SK-N-SH (cell line): ENCODE data around the gene LRP1. TPM values are rescaled to one million over a fixed set of nuclear protein-coding genes. Genes with fewer than 3 reads are reported as not detected.
A peak's percentile ranks its signal among the peaks of the same experiment; 100 is the strongest.

Experiments
- CTCF ChIA-PET: fragments of 300-600, 350-600 bp; formaldehyde crosslinking; extraction: SDS; loops from one replicate; lab custom pipeline; 2021; lab: Yijun Ruan, JAX
- POLR2A ChIA-PET: fragments of 350-600 bp; sonication (Branson Sonifier 250); formaldehyde crosslinking; extraction: SDS; loops from one replicate; lab custom pipeline; 2020; ENCODE audit warnings: antibody characterized with exemption, inconsistent platforms; lab: Yijun Ruan, JAX
- DNase-seq: peaks from one replicate; pipeline ENCODE4 v3.0.0; 2012
- H2AFZ ChIP-seq: fragments of 200-600 bp; sonication (generic); 2 replicates; pipeline ENCODE4 v1.8.1; 2016; ENCODE audit warnings: antibody characterized with exemption, mild to moderate bottlenecking, low read depth
- H3F3A ChIP-seq: fragments of 200-600 bp; sonication (generic); replicated peaks from 2 replicates; pipeline ENCODE3; 2016; ENCODE audit warnings: antibody characterized with exemption, mild to moderate bottlenecking; ENCODE audit not compliant: insufficient read depth
- H3K27ac ChIP-seq, 2 experiments: fragments of 200-500 bp in 1 of 2; fragments of 200-600 bp in 1 of 2; sonication (Bioruptor generic) in 1 of 2; sonication (generic), shearing (Covaris generic) in 1 of 2; 2 replicates each; pipeline versions ENCODE4 v1.5.1 to v1.6.1; 2014 to 2016; ENCODE audit warnings: low read depth in 2 of 2, inconsistent platforms in 1 of 2, low read length in 1 of 2, mild to moderate bottlenecking in 1 of 2, mixed read lengths in 1 of 2
- H3K27me3 ChIP-seq: fragments of 200-600 bp; sonication (generic), shearing (Covaris generic); 2 replicates; pipeline ENCODE4 v1.6.1; 2016; ENCODE audit warnings: mixed run types; ENCODE audit not compliant: insufficient read depth
- H3K36me3 ChIP-seq, 2 experiments: fragments of 200-500 bp in 1 of 2; fragments of 200-600 bp in 1 of 2; sonication (Bioruptor generic) in 1 of 2; sonication (generic) in 1 of 2; replicated peaks in 1 of 2; 2 replicates each; pipeline versions ENCODE3 to v1.5.1; 2014 to 2016; ENCODE audit warnings: low read length in 1 of 2, mild to moderate bottlenecking in 1 of 2; ENCODE audit not compliant: insufficient read depth in 2 of 2, control insufficient read depth in 1 of 2
- H3K4me1 ChIP-seq, 2 experiments: fragments of 200-500 bp in 1 of 2; fragments of 200-600 bp in 1 of 2; sonication (Bioruptor generic) in 1 of 2; sonication (generic), shearing (Covaris generic) in 1 of 2; 2 replicates each; pipeline versions ENCODE4 v1.5.1 to v1.6.1; 2014 to 2016; ENCODE audit warnings: low read depth in 1 of 2, low read length in 1 of 2, mixed run types in 1 of 2; ENCODE audit not compliant: insufficient read depth in 2 of 2, control insufficient read depth in 1 of 2
- H3K4me2 ChIP-seq: fragments of 200-600 bp; sonication (generic), shearing (Covaris generic); 2 replicates; pipeline ENCODE4 v1.6.1; 2017; ENCODE audit warnings: mixed run types
- H3K4me3 ChIP-seq, 2 experiments: fragments of 200-500 bp in 1 of 2; fragments of 200-600 bp in 1 of 2; sonication (Bioruptor generic) in 1 of 2; sonication (generic), shearing (Covaris generic) in 1 of 2; 2 replicates each; pipeline versions ENCODE4 v1.5.1 to v1.8.1; 2014 to 2016; ENCODE audit warnings: low read depth in 2 of 2, inconsistent platforms in 1 of 2, low read length in 1 of 2, mild to moderate bottlenecking in 1 of 2, mixed read lengths in 1 of 2, moderate library complexity in 1 of 2
- H3K79me2 ChIP-seq: fragments of 200-600 bp; sonication (generic); 2 replicates; pipeline ENCODE4 v1.8.1; 2017; ENCODE audit warnings: mild to moderate bottlenecking; ENCODE audit not compliant: insufficient read depth
- H3K9ac ChIP-seq: fragments of 200-600 bp; sonication (generic); 2 replicates; pipeline ENCODE4 v1.6.1; 2017; ENCODE audit warnings: mixed run types
- H3K9me2 ChIP-seq: fragments of 200-600 bp; sonication (generic); 2 replicates; pipeline ENCODE4 v1.6.1; 2017; ENCODE audit warnings: mixed run types
- H3K9me3 ChIP-seq: fragments of 200-600 bp; sonication (generic); 2 replicates; pipeline ENCODE4 v1.6.1; 2017; ENCODE audit warnings: mixed run types, mild to moderate bottlenecking, moderate library complexity
- H4K20me1 ChIP-seq: fragments of 200-600 bp; sonication (generic); 2 replicates; pipeline ENCODE4 v1.6.1; 2017; ENCODE audit warnings: mild to moderate bottlenecking, mixed run types; ENCODE audit not compliant: insufficient read depth
- CHD2 ChIP-seq: fragments of 150-350 bp; IDR thresholded peaks from 2 replicates; pipeline ENCODE4 v1.6.1; 2018; ENCODE audit warnings: low read length; ENCODE audit not compliant: partially characterized antibody
- CTCF ChIP-seq: fragments of 200-600 bp; sonication (generic); IDR thresholded peaks from 2 replicates; pipeline ENCODE4 v1.6.1; 2017; ENCODE audit warnings: antibody characterized with exemption, mild to moderate bottlenecking, moderate library complexity
- ELF1 ChIP-seq: IDR thresholded peaks from 2 replicates; pipeline ENCODE4 v1.4.0; 2012
- FOSL2 ChIP-seq: IDR thresholded peaks from 2 replicates; pipeline ENCODE4 v1.4.0; 2012; ENCODE audit warnings: low read depth, mild to moderate bottlenecking, moderate library complexity, borderline replicate concordance
- FOXJ3 ChIP-seq: sonication (generic); formaldehyde crosslinking; IDR thresholded peaks from 2 replicates; pipeline ENCODE4 v1.5.1; 2020; ENCODE audit warnings: mild to moderate bottlenecking, missing genetic modification reagents
- FOXM1 ChIP-seq: IDR thresholded peaks from 2 replicates; pipeline ENCODE4 v1.4.0; 2012; ENCODE audit warnings: low read depth, mild to moderate bottlenecking
- GATA2 ChIP-seq: sonication (generic); formaldehyde crosslinking; IDR thresholded peaks from 2 replicates; pipeline ENCODE4 v1.5.0; 2020; ENCODE audit warnings: mild to moderate bottlenecking, missing genetic modification reagents
- JUND ChIP-seq: IDR thresholded peaks from 2 replicates; pipeline ENCODE4 v1.4.0; 2012
- MAX ChIP-seq: IDR thresholded peaks from 2 replicates; pipeline ENCODE4 v1.4.0; 2012; ENCODE audit warnings: low read depth
- MEF2A ChIP-seq: IDR thresholded peaks from 2 replicates; pipeline ENCODE4 v1.4.0; 2012; ENCODE audit warnings: low read depth, borderline replicate concordance
- MXI1 ChIP-seq: IDR thresholded peaks from 2 replicates; pipeline ENCODE4 v1.6.1; 2012; ENCODE audit warnings: mild to moderate bottlenecking, low read depth, low read length, improper control_type of control experiment
- NFIC ChIP-seq: IDR thresholded peaks from 2 replicates; pipeline ENCODE4 v1.4.0; 2012; ENCODE audit warnings: borderline replicate concordance
- POLR2AphosphoS5 ChIP-seq: IDR thresholded peaks from 2 replicates; pipeline ENCODE4 v1.6.1; 2012; ENCODE audit warnings: low read depth, low read length
- RAD21 ChIP-seq: IDR thresholded peaks from 2 replicates; pipeline ENCODE4 v1.6.1; 2012; ENCODE audit warnings: mild to moderate bottlenecking, low read length
- REST ChIP-seq: IDR thresholded peaks from 2 replicates; pipeline ENCODE4 v1.6.1; 2012; ENCODE audit warnings: mild to moderate bottlenecking, low read depth, low read length, moderate library complexity
- SIN3A ChIP-seq: IDR thresholded peaks from 2 replicates; pipeline ENCODE4 v1.6.1; 2012; ENCODE audit warnings: low read depth, mild to moderate bottlenecking, low read length, moderate library complexity, borderline replicate concordance
- TCF12 ChIP-seq: IDR thresholded peaks from 2 replicates; pipeline ENCODE4 v1.4.0; 2012
- USF2 ChIP-seq: fragments of 150-350 bp; IDR thresholded peaks from 2 replicates; pipeline ENCODE4 v1.6.1; 2017; ENCODE audit warnings: antibody characterized with exemption, low read length, low read depth, borderline replicate concordance
- ZBTB33 ChIP-seq: IDR thresholded peaks from 2 replicates; pipeline ENCODE4 v1.4.0; 2012; ENCODE audit warnings: low read depth, borderline replicate concordance
- WGBS: methylation state at CpG from one replicate; pipeline ENCODE4 v1.1.6; 2017; ENCODE audit warnings: low lambda C conversion rate; 5-methylcytosine and 5-hydroxymethylcytosine counted together
- polyA plus RNA-seq, 3 experiments: library from polyadenylated mRNA; depleted of rRNA; stranded (reverse); fragments of >200 nt; gene quantifications; 2 replicates each; pipeline ENCODE4 v1.2.3, GENCODE V29; 2012

The LRP1 gene
- polyA plus RNA-seq, 1 of the 3 experiments (the other 2 are of a cell fraction): 55.0 TPM

- no peaks in the 10 kb centered on the region for H4K20me1 ChIP-seq
These were observed 38.7 kb downstream of the LRP1 start for GRCh38 chr12:57166971-57167371.

GRCh38 chr12:57168058-57168457 lies 39.8 kb downstream of the LRP1 start:
- H3K4me3 ChIP-seq: no peak overlapping the region
- no peak for DNase-seq
- 0 out of 2 replicates have a peak, but pooled peaks cover 2% of the 10 kb centered on the region for H3K79me2 ChIP-seq
- ChIA-PET CTCF (interaction anchor here (1.1 to 33.3 kb wide), 5 partner anchors 7 to 75 kb away, joined by 3 to 643 read pairs (median 616); partner anchors contain the start of genes LRP1 and LRP1-AS), POLR2A (interaction anchor here (0.9 kb wide), 1 partner anchor 21 kb away, joined by 4 read pairs; the partner anchor contains the start of gene LRP1-AS)
- H3F3A ChIP-seq: peaks cover 4% of the 10 kb centered on the region
- no peaks in the 10 kb centered on the region for H3K27me3 ChIP-seq
- peaks cover 0 to 3% of the 10 kb centered on the region in 2 experiments; a peak in 1 of 4 replicates for H3K4me1 ChIP-seq
- no peaks in the 10 kb centered on the region for H3K9me3 ChIP-seq
- H3K9ac ChIP-seq: no peak overlapping the region
- WGBS: 88% methylated on average over 10 of the region's 10 CpGs
- H3K9me2 ChIP-seq: no peaks in the 10 kb centered on the region
- H4K20me1 ChIP-seq: 0 out of 2 replicates have a peak, but pooled peaks cover under 1% of the 10 kb centered on the region
- no peak overlapping the region for H3K27ac ChIP-seq
- peaks cover 22 to 48% of the 10 kb centered on the region in 2 experiments for H3K36me3 ChIP-seq
- no peak overlapping the region for H3K4me2 ChIP-seq
- H2AFZ ChIP-seq: no peak overlapping the region
- no peak for TF ChIP-seq GATA2 (CRISPR knock-in tag)
- no peak for TF ChIP-seq MXI1
- no peak for TF ChIP-seq MEF2A
- no peak for TF ChIP-seq FOXJ3
- TF ChIP-seq CHD2: no peak
- TF ChIP-seq CTCF: no peak
- TF ChIP-seq ZBTB33: no peak
- no peak for TF ChIP-seq SIN3A
- no peak for TF ChIP-seq MAX
- TF ChIP-seq NFIC: no peak
- TF ChIP-seq FOXM1: no peak
- TF ChIP-seq ELF1: no peak
- TF ChIP-seq REST: no peak
- no peak for TF ChIP-seq JUND
- TF ChIP-seq RAD21: no peak
- TF ChIP-seq POLR2AphosphoS5: no peak
- TF ChIP-seq USF2: no peak

More at GRCh38 chr12:57166971-57167371, 38.7 kb downstream of the LRP1 start:
- peaks cover 4% of the 10 kb centered on the region for H3F3A ChIP-seq
- H3K27ac ChIP-seq: no peak overlapping the region
- H3K9ac ChIP-seq: no peak overlapping the region
- no peaks in the 10 kb centered on the region for H3K9me2 ChIP-seq
- H3K4me1 ChIP-seq: peaks cover 0 to 3% of the 10 kb centered on the region in 2 experiments; a peak in 1 of 4 replicates
- no peaks in the 10 kb centered on the region for H3K27me3 ChIP-seq
- 54% methylated on average over 8 of the region's 10 CpGs for WGBS
- no peak overlapping the region for H3K4me3 ChIP-seq
- H2AFZ ChIP-seq: no peak overlapping the region
- peaks cover 29 to 52% of the 10 kb centered on the region in 2 experiments for H3K36me3 ChIP-seq
- no peak for DNase-seq
- TF ChIP-seq FOSL2: peak; percentile 64; the same call in 1 of the 2 replicates
- TF ChIP-seq GATA2 (CRISPR knock-in tag): no peak
- 0 out of 2 replicates have a peak, but pooled peaks have one; percentile 8 for TF ChIP-seq TCF12
- H3K79me2 ChIP-seq: 0 out of 2 replicates have a peak, but pooled peaks cover 2% of the 10 kb centered on the region
- no peak overlapping the region for H3K4me2 ChIP-seq
- ChIA-PET POLR2A (no interaction called here), CTCF (interaction anchor here (1.0 to 33.3 kb wide), 4 partner anchors 6 to 55 kb away, joined by 3 to 643 read pairs (median 616); partner anchors contain the start of genes LRP1 and LRP1-AS)
- no peaks in the 10 kb centered on the region for H3K9me3 ChIP-seq
